GM18499 (cell line): Measurements from ENCODE around the gene TMCC1.
"Not testable (repeated sequence)": the region's sequence is repeated elsewhere in the genome, so short reads cannot be mapped to it uniquely, and the experiment has no call there.

Experiments used
- ATAC-seq: cut with Tn5 transposase; IDR thresholded peaks from one replicate; pipeline ENCODE4 v1.9.1; 2021; ENCODE audit warnings: moderate number of reproducible peaks; ENCODE audit not compliant: insufficient read depth, unreplicated experiment

The TMCC1 gene

GRCh38 chr3:129694228-129694627 is 199.3 kb downstream of the TMCC1 start:
- ATAC-seq: no peak

- ATAC-seq: no peak
These were observed 200.8 kb downstream of the TMCC1 start for GRCh38 chr3:129692743-129693142.

- no peak for ATAC-seq
These were observed 202.5 kb downstream of the TMCC1 start for GRCh38 chr3:129690963-129691362.

- no peak for ATAC-seq
These were observed 203.1 kb downstream of the TMCC1 start for GRCh38 chr3:129690406-129690805.

GRCh38 chr3:129689036-129689435 is 204.5 kb downstream of the TMCC1 start:
- no peak for ATAC-seq

- no peak for ATAC-seq
These were observed 205.1 kb downstream of the TMCC1 start for GRCh38 chr3:129688271-129688895.

DNA sequence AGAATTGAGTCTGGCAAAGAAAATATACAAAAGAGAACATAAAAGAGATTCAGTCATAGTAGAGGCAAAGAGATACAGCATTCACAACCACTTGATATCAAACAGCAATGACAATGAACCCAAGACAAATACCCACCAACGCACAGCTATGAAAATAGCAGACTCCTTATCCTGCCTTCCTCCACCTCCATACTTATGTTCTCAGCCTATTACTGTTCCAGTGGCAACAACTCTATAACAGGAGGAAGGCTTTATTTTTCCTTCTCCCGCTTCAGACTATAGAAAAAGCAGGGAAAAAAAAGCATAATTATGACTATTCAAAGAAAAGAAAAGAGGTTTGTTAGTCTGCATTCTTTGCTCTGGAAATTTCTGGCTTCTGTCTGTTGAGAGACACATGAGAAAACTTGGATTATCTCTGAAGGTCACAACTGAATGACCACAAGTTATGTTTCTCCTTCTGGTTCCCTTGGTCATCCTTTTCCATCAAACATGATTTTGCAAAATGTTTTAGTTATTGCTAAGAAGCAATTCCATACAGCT is 205.9 kb downstream of the TMCC1 start:
- no peak for ATAC-seq

- ATAC-seq: no peak
These were observed 206.6 kb downstream of the TMCC1 start for GRCh38 chr3:129686941-129687340.

DNA sequence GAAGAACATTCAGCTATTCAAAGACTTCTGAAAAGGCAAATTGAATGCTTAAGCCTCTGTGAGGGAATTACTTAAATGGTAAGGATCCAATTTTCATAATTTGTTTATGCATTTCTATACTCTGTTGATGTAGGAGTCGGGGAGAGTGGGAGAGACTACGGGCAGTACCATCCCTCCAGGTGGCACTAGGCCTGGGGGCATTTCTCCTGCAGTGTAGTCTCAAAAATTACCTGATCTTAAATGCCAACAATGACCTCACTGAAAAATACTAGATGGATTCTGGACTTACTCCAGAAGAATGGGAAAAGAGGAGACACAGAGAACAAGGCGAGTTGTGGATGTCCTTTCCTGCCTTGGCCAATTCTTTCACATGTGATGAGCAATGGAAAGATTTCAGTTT is 209.2 kb downstream of the TMCC1 start:
- no peak for ATAC-seq

DNA sequence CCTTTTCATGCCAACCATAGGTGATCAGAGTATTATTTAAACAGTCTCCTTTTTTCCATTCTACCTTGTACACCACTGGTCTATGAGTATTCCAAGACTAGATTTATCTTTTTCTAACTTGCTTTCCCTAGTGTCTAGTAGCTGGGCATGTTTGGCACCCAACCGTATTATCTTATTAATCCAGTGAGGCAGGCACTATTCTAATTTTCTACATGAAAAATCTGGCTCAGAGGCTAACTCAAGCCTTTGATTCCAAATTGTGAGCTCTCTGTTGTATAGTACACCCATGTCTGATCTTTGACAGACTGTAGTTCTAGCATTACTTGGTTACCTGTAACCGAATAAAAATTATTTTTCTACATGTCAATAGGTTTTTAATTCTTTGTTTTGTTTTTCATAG is 210.3 kb downstream of the TMCC1 start:
- ATAC-seq: no peak

DNA sequence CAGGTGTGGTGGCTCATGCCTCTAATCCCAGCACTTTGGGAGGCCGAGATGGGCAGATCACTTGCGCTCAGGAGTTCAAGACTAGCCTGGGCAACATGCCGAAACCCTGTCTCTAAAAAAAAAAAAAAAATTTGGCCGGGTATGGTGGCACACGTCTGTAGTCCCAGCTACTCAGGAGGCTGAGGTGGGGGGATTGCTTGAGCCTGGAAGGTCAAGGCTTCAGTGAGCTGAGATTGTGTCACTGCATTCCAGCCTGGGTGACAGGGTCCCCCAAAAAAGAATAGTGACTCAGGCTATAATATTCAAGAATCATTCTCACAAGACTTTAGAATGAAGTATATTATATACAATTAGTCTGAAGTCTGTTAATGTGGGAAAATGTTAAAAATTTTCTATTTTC is 216.5 kb downstream of the TMCC1 start:
- ATAC-seq: no peak

GRCh38 chr3:129674798-129675123 is 218.8 kb downstream of the TMCC1 start:
- not testable (repeated sequence) for ATAC-seq

GRCh38 chr3:129673897-129674797 is 219.4 kb downstream of the TMCC1 start:
- no peak for ATAC-seq

DNA sequence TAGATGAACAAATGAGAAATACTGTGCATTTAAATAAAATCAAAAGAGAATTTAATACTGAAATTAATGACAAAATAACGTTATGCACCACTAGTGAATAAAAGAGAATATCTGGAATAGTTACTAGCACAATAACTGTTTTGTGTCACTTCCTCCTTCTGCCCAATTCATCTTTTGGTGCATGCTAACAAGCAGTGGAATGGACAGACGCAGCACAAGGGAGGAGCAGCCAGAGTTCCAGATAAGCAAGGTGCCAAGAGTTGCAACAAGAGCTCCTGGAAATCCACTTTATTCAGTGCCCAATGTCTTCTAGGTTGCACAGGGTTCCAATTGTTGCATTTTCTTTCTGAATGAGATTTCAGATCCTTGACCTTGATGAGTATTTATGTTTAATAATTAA is 220.5 kb downstream of the TMCC1 start:
- ATAC-seq: no peak

DNA sequence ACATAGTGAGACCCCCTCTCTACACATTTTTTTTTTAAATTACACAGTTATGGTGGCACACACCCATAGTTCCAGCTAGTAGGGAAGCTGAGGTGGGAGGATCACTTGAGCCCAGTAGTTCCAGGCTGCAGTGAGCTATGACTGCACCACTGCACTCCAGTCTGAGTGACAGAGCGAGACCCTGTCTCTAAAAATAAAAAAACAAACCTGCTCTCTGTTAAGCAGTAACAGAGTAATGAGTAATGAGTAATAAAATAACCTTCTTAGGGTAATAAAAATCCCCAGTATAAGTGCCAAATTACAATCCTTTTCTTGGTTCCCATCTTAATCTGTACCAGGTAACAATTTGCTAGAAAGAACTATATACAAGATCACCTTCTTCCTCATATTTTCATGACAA is 221.1 kb downstream of the TMCC1 start:
- no peak for ATAC-seq

- ATAC-seq: no peak
These were observed 228.3 kb downstream of the TMCC1 start for GRCh38 chr3:129665024-129665768.

DNA sequence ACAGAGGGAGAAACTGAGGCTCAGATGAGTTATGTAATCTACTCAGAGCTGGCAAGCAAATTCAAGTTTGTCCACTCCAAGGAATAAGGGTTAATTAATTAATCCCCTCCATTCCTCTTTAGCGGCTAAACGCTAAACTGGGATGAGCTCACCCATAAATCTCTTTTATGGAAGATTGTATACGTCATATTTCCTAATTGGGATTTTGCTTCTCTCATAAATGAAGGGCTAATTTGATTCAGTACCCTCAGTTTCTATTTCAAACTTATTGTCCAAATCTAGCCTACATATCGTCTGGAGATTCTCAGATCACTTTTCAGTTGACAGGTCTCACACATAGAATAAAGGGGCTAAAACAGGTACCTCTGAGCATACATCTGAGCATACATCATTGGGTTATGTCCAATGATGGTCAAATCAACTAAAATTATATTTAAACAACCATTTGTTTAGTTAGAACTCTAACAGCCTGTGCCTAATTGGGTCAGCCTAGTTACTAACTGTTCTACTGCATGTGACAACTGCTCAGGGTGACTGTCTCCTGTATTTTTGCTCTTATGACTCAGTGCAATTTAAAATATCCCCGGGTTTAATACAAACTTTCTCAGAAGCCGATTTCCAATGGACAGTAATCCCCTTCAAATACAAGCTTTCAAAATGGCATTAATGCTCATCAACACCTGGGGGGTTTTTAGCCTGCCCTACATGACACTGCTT is 229.4 kb downstream of the TMCC1 start:
- no peak for ATAC-seq

DNA sequence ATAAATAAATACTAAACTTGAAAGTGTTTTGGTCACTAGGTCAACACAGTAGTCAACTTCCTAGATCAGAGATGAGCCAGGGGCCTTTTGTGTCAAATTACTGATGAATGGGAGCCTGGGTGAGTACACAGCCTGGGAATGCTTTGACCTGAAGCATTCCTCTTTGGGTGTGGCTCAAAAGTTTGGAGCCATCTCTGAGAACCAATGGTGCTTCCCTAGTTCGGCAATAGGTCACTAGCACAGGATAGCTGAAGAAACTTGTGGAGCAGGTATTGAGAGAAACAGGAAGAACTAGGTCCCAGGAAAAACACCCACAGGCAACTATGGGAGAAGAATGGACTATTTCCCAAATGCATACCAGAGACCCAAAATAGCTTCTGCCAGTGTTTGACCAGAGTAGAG is 230.5 kb downstream of the TMCC1 start:
- no peak for ATAC-seq

GRCh38 chr3:129662191-129662608 is 231.3 kb downstream of the TMCC1 start:
- ATAC-seq: no peak

- no peak for ATAC-seq
These were observed 231.7 kb downstream of the TMCC1 start for GRCh38 chr3:129661766-129662165.
